HEK293 (cell line): Measurements from ENCODE around the gene GRIA1.
"Not testable (repeated sequence)": the region's sequence is repeated elsewhere in the genome, so short reads cannot be mapped to it uniquely, and the experiment has no call there.

Source experiments
- CTCF ChIA-PET: fragments of 350-600 bp; formaldehyde crosslinking; extraction: SDS; loops from one replicate; lab custom pipeline; 2021; ENCODE audit warnings: antibody characterized with exemption; lab: Yijun Ruan, JAX
- POLR2A ChIA-PET: fragments of 300-600 bp; formaldehyde crosslinking; extraction: SDS; loops from one replicate; lab custom pipeline; 2020; ENCODE audit warnings: antibody characterized with exemption, inconsistent platforms; lab: Yijun Ruan, JAX
- H3K27ac ChIP-seq: fragments of 200-500 bp; sonication (Bioruptor generic); 2 replicates; pipeline ENCODE4 v1.5.1; 2014; ENCODE audit warnings: low read depth, low read length, control low read depth, inconsistent platforms; ENCODE audit errors: extremely low read depth
- H3K36me3 ChIP-seq, 2 experiments: fragments of 200-500 bp in 1 of 2; sonication (Bioruptor generic) in 1 of 2; 1 replicate in 1 of 2; 2 replicates in 1 of 2; pipeline ENCODE4 v1.5.1; 2014 to 2017; ENCODE audit warnings: inconsistent platforms in 2 of 2, low read length in 2 of 2; ENCODE audit not compliant: control insufficient read depth in 2 of 2, insufficient read depth in 1 of 2
- H3K4me1 ChIP-seq: fragments of 200-500 bp; sonication (Bioruptor generic); 2 replicates; pipeline ENCODE4 v1.5.1; 2014; ENCODE audit warnings: mild to moderate bottlenecking, low read length, inconsistent platforms; ENCODE audit not compliant: control insufficient read depth, insufficient read depth
- H3K4me3 ChIP-seq: 2 replicates; pipeline ENCODE4 v1.5.1; 2011; ENCODE audit warnings: low read depth, mild to moderate bottlenecking, control low read depth, low read length, moderate library complexity
- H3K9me3 ChIP-seq: fragments of 200-500 bp; sonication (Bioruptor generic); 2 replicates; pipeline ENCODE4 v1.5.1; 2014; ENCODE audit warnings: low read depth, low read length, inconsistent platforms; ENCODE audit not compliant: control insufficient read depth, insufficient read depth
- KLF10 ChIP-seq: fragments of 450-650 bp; IDR thresholded peaks from 2 replicates; pipeline ENCODE4 v1.5.1; 2018; ENCODE audit warnings: missing biosample characterization, mild to moderate bottlenecking, missing genetic modification characterization
- KLF16 ChIP-seq: fragments of 450-650 bp; formaldehyde crosslinking; IDR thresholded peaks from 2 replicates; pipeline ENCODE4 v1.5.1; 2017; ENCODE audit warnings: missing biosample characterization, missing genetic modification characterization
- MYNN ChIP-seq: fragments of 450-650 bp; formaldehyde crosslinking; IDR thresholded peaks from 2 replicates; pipeline ENCODE4 v1.5.1; 2016; ENCODE audit warnings: missing biosample characterization, missing genetic modification characterization, borderline replicate concordance
- PRDM1 ChIP-seq: fragments of 450-650 bp; formaldehyde crosslinking; IDR thresholded peaks from 2 replicates; pipeline ENCODE4; 2016; ENCODE audit warnings: missing biosample characterization, missing genetic modification characterization
- PRDM4 ChIP-seq: fragments of 450-650 bp; formaldehyde crosslinking; IDR thresholded peaks from 2 replicates; pipeline ENCODE4 v1.5.1; 2017; ENCODE audit warnings: missing biosample characterization, missing genetic modification characterization
- SETDB1 ChIP-seq: IDR thresholded peaks from one replicate; pipeline ENCODE4 v1.6.1; 2017; ENCODE audit warnings: mild to moderate bottlenecking, low read length, moderate library complexity, mixed read lengths; ENCODE audit not compliant: insufficient read length
- TSHZ1 ChIP-seq: fragments of 450-650 bp; formaldehyde crosslinking; IDR thresholded peaks from 2 replicates; pipeline ENCODE4 v1.5.1; 2016; ENCODE audit warnings: missing biosample characterization, missing genetic modification characterization, borderline replicate concordance
- YY1 ChIP-seq: fragments of 450-650 bp; formaldehyde crosslinking; IDR thresholded peaks from 2 replicates; pipeline ENCODE4 v1.5.1; 2018; ENCODE audit warnings: missing biosample characterization, missing genetic modification characterization
- ZBTB17 ChIP-seq: fragments of 450-650 bp; formaldehyde crosslinking; IDR thresholded peaks from 2 replicates; pipeline ENCODE4 v1.5.1; 2016; ENCODE audit warnings: missing biosample characterization, missing genetic modification characterization
- ZBTB48 ChIP-seq: fragments of 450-650 bp; formaldehyde crosslinking; IDR thresholded peaks from 2 replicates; pipeline ENCODE4 v1.5.1; 2016; ENCODE audit warnings: missing biosample characterization, missing genetic modification characterization
- ZNF132 ChIP-seq: fragments of 450-650 bp; formaldehyde crosslinking; IDR thresholded peaks from 2 replicates; pipeline ENCODE4 v1.5.1; 2017; ENCODE audit warnings: missing biosample characterization, missing genetic modification characterization, borderline replicate concordance
- ZNF311 ChIP-seq: fragments of 450-650 bp; formaldehyde crosslinking; IDR thresholded peaks from 2 replicates; pipeline ENCODE4 v1.5.1; 2017; ENCODE audit warnings: missing biosample characterization, missing genetic modification characterization, borderline replicate concordance
- ZNF423 ChIP-seq: fragments of 450-650 bp; formaldehyde crosslinking; IDR thresholded peaks from 2 replicates; pipeline ENCODE4 v1.5.1; 2016; ENCODE audit warnings: missing biosample characterization, missing genetic modification characterization
- ZNF473 ChIP-seq: fragments of 450-650 bp; formaldehyde crosslinking; IDR thresholded peaks from 2 replicates; pipeline ENCODE4 v1.5.1; 2017; ENCODE audit warnings: missing biosample characterization, missing genetic modification characterization
- ZNF510 ChIP-seq: fragments of 450-650 bp; formaldehyde crosslinking; IDR thresholded peaks from 2 replicates; pipeline ENCODE4 v1.5.1; 2018; ENCODE audit warnings: mild to moderate bottlenecking, missing genetic modification characterization, missing biosample characterization; ENCODE audit not compliant: insufficient replicate concordance
- ZNF530 ChIP-seq: fragments of 450-650 bp; formaldehyde crosslinking; IDR thresholded peaks from 2 replicates; pipeline ENCODE4 v1.5.1; 2016; ENCODE audit warnings: low read depth, missing biosample characterization, missing genetic modification characterization
- ZNF548 ChIP-seq: fragments of 450-650 bp; formaldehyde crosslinking; IDR thresholded peaks from 2 replicates; pipeline ENCODE4 v1.5.1; 2016; ENCODE audit warnings: missing biosample characterization, missing genetic modification characterization
- ZNF639 ChIP-seq: fragments of 450-650 bp; formaldehyde crosslinking; IDR thresholded peaks from 2 replicates; pipeline ENCODE4 v1.5.1; 2016; ENCODE audit warnings: missing biosample characterization, missing genetic modification characterization
- ZNF654 ChIP-seq: fragments of 450-650 bp; formaldehyde crosslinking; IDR thresholded peaks from 2 replicates; pipeline ENCODE4 v1.5.1; 2016; ENCODE audit warnings: low read depth, missing biosample characterization, missing genetic modification characterization
- ZSCAN4 ChIP-seq: fragments of 450-650 bp; formaldehyde crosslinking; IDR thresholded peaks from 2 replicates; pipeline ENCODE4 v1.5.1; 2017; ENCODE audit warnings: missing biosample characterization, missing genetic modification characterization

GRIA1 gene

GRCh38 chr5:153719324-153719723 lies 228.9 kb downstream of the GRIA1 start (continued):
- TF ChIP-seq MYNN (tag by site-specific recombination) (no peak), ZNF639 (tag by site-specific recombination) (no peak), PRDM4 (tag by site-specific recombination) (no peak), KLF10 (tag by site-specific recombination) (no peak), ZBTB17 (tag by site-specific recombination) (no peak)

- H3K4me1 ChIP-seq, H3K36me3 ChIP-seq, H3K9me3 ChIP-seq, H3K27ac ChIP-seq, POLR2A ChIA-PET, H3K4me3 ChIP-seq, CTCF ChIA-PET: not testable (repeated sequence)
- 0 out of 2 replicates have a peak, but pooled peaks have one; percentile 31 for TF ChIP-seq ZBTB48 (tag by site-specific recombination)
- peak; percentile 49 for TF ChIP-seq SETDB1
Observed at GRCh38 chr5:153723022-153723610, 232.6 kb downstream of the GRIA1 start.

- TF ChIP-seq ZNF530 (tag by site-specific recombination) = no peak
- Histone ChIP-seq H3K4me1 (no peaks in the 10 kb centered on the region), H3K27ac (no peak overlapping the region), H3K4me3 (no peak overlapping the region), H3K36me3 (no peaks in the 10 kb centered on the region), H3K9me3 (no peaks in the 10 kb centered on the region)
- CTCF ChIA-PET = interaction anchor here (0.7 kb wide), 1 partner anchor 662 kb away, joined by 3 read pairs; no protein-coding TSS in a partner anchor
- POLR2A ChIA-PET = no interaction called here
Observed at GRCh38 chr5:153742060-153742459, 251.6 kb downstream of the GRIA1 start.

GRCh38 chr5:153744751-153745150 lies 254.3 kb downstream of the GRIA1 start:
- CTCF ChIA-PET = interaction anchor here (0.6 kb wide), 1 partner anchor 220 kb away, joined by 4 read pairs; no protein-coding TSS in a partner anchor
- TF ChIP-seq ZNF473 (tag by site-specific recombination) (no peak), ZNF510 (tag by site-specific recombination) (no peak), KLF16 (no peak), TSHZ1 (tag by site-specific recombination) (no peak), ZNF132 (no peak), ZNF548 (tag by site-specific recombination) (no peak), ZNF654 (tag by site-specific recombination) (no peak), PRDM1 (tag by site-specific recombination) (no peak), ZNF423 (tag by site-specific recombination) (no peak), ZNF311 (no peak), ZSCAN4 (tag by site-specific recombination) (no peak), YY1 (tag by site-specific recombination) (no peak)
- TF ChIP-seq, all 188 proteins: peak for 0
- Histone ChIP-seq H3K9me3 (no peaks in the 10 kb centered on the region), H3K4me1 (no peaks in the 10 kb centered on the region), H3K4me3 (no peak overlapping the region), H3K27ac (no peak overlapping the region), H3K36me3 (no peaks in the 10 kb centered on the region)
- POLR2A ChIA-PET = no interaction called here
